GM12878 (cell line): ENCODE results near the gene TMEM198. TPM values are rescaled to one million over a fixed set of nuclear protein-coding genes. Genes with fewer than 3 reads are reported as not detected.

ENCODE experiments used
- ATAC-seq: fragments of 200-7000 bp; cut with Tn5 transposase; 3 replicates; pipeline ENCODE4 v1.9.1; 2020; ENCODE audit warnings: mild to moderate bottlenecking, moderate library complexity
- BruUV-seq: library from RNA; stranded (reverse); fragments of 400-500 nt; replicated peaks from 2 replicates; lab custom pipeline; 2021; lab: Mats Ljungman, UMichigan
- CTCF ChIA-PET: fragments of 300-600 bp; sonication (Branson Sonifier 250); formaldehyde crosslinking; extraction: SDS; loops from one replicate; lab custom pipeline; 2021; ENCODE audit warnings: inconsistent platforms; lab: Yijun Ruan, JAX
- POLR2A ChIA-PET: fragments of 350-600 bp; formaldehyde crosslinking; extraction: SDS; loops from one replicate; lab custom pipeline; 2021; ENCODE audit warnings: inconsistent platforms; lab: Charles Lee
- RAD21 ChIA-PET: fragments of 300-600 bp; sonication (Branson Sonifier 250); formaldehyde crosslinking; loops from one replicate; lab custom pipeline; 2023; ENCODE audit warnings: antibody characterized with exemption; ENCODE audit not compliant: unreplicated experiment; lab: Charles Lee
- SMC1A ChIA-PET: fragments of 300-600 bp; sonication (Branson Sonifier 250); formaldehyde crosslinking; loops from one replicate; lab custom pipeline; 2023; ENCODE audit not compliant: unreplicated experiment, uncharacterized antibody; lab: Charles Lee
- DNase-seq: peaks from one replicate; pipeline ENCODE4 v3.0.0-alpha.2; 2011; ENCODE audit warnings: low read depth, low spot score
- FAIRE-seq: peaks from 3 replicates; lab custom pipeline; 2011; peaks lifted over from hg19 to GRCh38; lab: Jason Lieb, UNC
- H2AFZ ChIP-seq: 2 replicates; pipeline ENCODE4 v1.6.0; 2011; ENCODE audit warnings: low read depth, low read length, control low read depth; ENCODE audit not compliant: control insufficient read depth
- H3K27ac ChIP-seq: 2 replicates; pipeline ENCODE4 v1.5.1; 2011; ENCODE audit warnings: control low read depth; ENCODE audit not compliant: control insufficient read depth, insufficient read depth
- H3K27me3 ChIP-seq, 2 experiments: replicated peaks in 1 of 2; 2 replicates each; pipeline versions ENCODE4 v1.6.0 to v1.6.1; 2011; ENCODE audit warnings: low read length in 1 of 2; ENCODE audit not compliant: control insufficient read depth in 2 of 2, insufficient read depth in 2 of 2
- H3K36me3 ChIP-seq, 2 experiments: 2 replicates each; pipeline ENCODE4 v1.5.1; 2011; ENCODE audit warnings: low read length in 1 of 2; ENCODE audit not compliant: control insufficient read depth in 2 of 2, insufficient read depth in 2 of 2
- H3K4me1 ChIP-seq: 2 replicates; pipeline ENCODE4 v1.6.1; 2011; ENCODE audit warnings: mild to moderate bottlenecking, low read length, moderate library complexity, mixed read lengths; ENCODE audit not compliant: control insufficient read depth, insufficient read depth
- H3K4me2 ChIP-seq: 2 replicates; pipeline ENCODE4 v1.6.0; 2011; ENCODE audit warnings: control low read depth; ENCODE audit not compliant: control insufficient read depth, insufficient read depth
- H3K4me3 ChIP-seq: fragments of 200-600 bp; sonication (generic); 2 replicates; pipeline ENCODE4 v1.5.1; 2016
- H3K79me2 ChIP-seq: 2 replicates; pipeline ENCODE4 v1.6.0; 2011; ENCODE audit warnings: low read length; ENCODE audit not compliant: control insufficient read depth, insufficient read depth
- H3K9ac ChIP-seq: 2 replicates; pipeline ENCODE4 v1.8.0; 2011; ENCODE audit warnings: low read length, control low read depth, mixed read lengths; ENCODE audit not compliant: control insufficient read depth, insufficient read depth
- H3K9me3 ChIP-seq: replicated peaks from 3 replicates; pipeline ENCODE4 v1.5.1; 2011; ENCODE audit warnings: mild to moderate bottlenecking, low read length; ENCODE audit not compliant: control insufficient read depth, insufficient read depth
- H4K20me1 ChIP-seq: 2 replicates; pipeline ENCODE4 v1.6.0; 2011; ENCODE audit not compliant: control insufficient read depth, insufficient read depth
- IKZF2 ChIP-seq, 2 experiments: fragments of 450-650 bp; IDR thresholded peaks; 2 replicates each; pipeline ENCODE4 v1.6.1; 2017; ENCODE audit warnings: mild to moderate bottlenecking in 2 of 2, moderate library complexity in 2 of 2
- MTA2 ChIP-seq: fragments of 450-650 bp; IDR thresholded peaks from 2 replicates; pipeline ENCODE4 v1.6.1; 2016; ENCODE audit warnings: low read depth, mild to moderate bottlenecking, moderate library complexity
- RUNX3 ChIP-seq: IDR thresholded peaks from 2 replicates; pipeline ENCODE4 v1.6.1; 2012; ENCODE audit warnings: low read length, inconsistent platforms
- SP1 ChIP-seq: IDR thresholded peaks from one replicate; pipeline ENCODE4 v1.6.1; 2011; ENCODE audit warnings: low read depth, low read length
- STAT3 ChIP-seq: IDR thresholded peaks from 2 replicates; pipeline ENCODE4 v1.6.1; 2011; ENCODE audit warnings: low read depth, low read length, improper control_type of control experiment
- WGBS: methylation state at CpG from one replicate; pipeline ENCODE4 v1.1.6; 2016; ENCODE audit warnings: low lambda C conversion rate; ENCODE audit not compliant: insufficient replicate concordance, insufficient coverage; ENCODE audit errors: missing lambda C conversion rate; 5-methylcytosine and 5-hydroxymethylcytosine counted together
- in situ Hi-C: fragments of 300-500 bp; cut with MboI; formaldehyde crosslinking; loops from 9 replicates; pipeline ENCODE4 v1.14.3; 2018; ENCODE audit warnings: mixed read lengths
- intact Hi-C: fragments of 100-400 bp; cut with micrococcal nuclease; formaldehyde crosslinking; loops from one replicate; pipeline ENCODE4 v1.14.2; 2022; ENCODE audit not compliant: unreplicated experiment
- polyA plus RNA-seq, 11 experiments: library from polyadenylated mRNA; depleted of rRNA in 4 of 11; unstranded in 6 of 11; stranded (reverse) in 5 of 11; fragments of >200 nt; fragmentation: Nextera tagmentation in 4 of 11; fragmentation: Illumina TruSeq in 1 of 11; extraction: Ambion mirVana in 4 of 11; extraction: Trizol in 1 of 11; gene quantifications; 1 replicate in 1 of 11; 2 replicates in 10 of 11; pipeline versions ENCODE4 v1.2.1 to v1.2.3, GENCODE V29; 2011 to 2016; ENCODE audit warnings: inconsistent platforms in 2 of 11, missing spikeins in 2 of 11, low read depth in 1 of 11
- total RNA-seq, 4 experiments: library from RNA; depleted of rRNA in 3 of 4; stranded (reverse); fragments of >200 nt in 3 of 4; fragmentation: Illumina TruSeq in 1 of 4; extraction: Trizol in 1 of 4; gene quantifications; 2 replicates each; pipeline versions ENCODE4 v1.2.1 to v1.2.3, GENCODE V29; 2013 to 2021
- TF ChIP-seq, protein P1 (sequence below): fragments of 450-650 bp; IDR thresholded peaks from 2 replicates; pipeline ENCODE4 v1.6.1; 2017; ENCODE audit warnings: low read depth, mild to moderate bottlenecking, moderate library complexity

TMEM198 gene
- total and polyA plus RNA-seq, 10 of the 15 experiments (the other 5 are each of a cell fraction or from before 2014, with no cell fraction given): 0.16 to 1.2 (median 0.65) TPM; not detected in 2

- Histone ChIP-seq H3K9me3 (no peaks in the 10 kb centered on the region), H3K4me3 (no peak overlapping the region), H2AFZ (no peak overlapping the region), H3K9ac (no peak overlapping the region), H3K36me3 (no peaks in the 10 kb centered on the region), H3K27ac (no peak overlapping the region), H3K4me1 (no peaks in the 10 kb centered on the region), H3K4me2 (no peak overlapping the region), H3K27me3 (peaks cover 16 to 19% of the 10 kb centered on the region in 2 experiments), H4K20me1 (no peaks in the 10 kb centered on the region; the same call in 1 of the 2 replicates), H3K79me2 (no peaks in the 10 kb centered on the region)
- no TSS peak for BruUV-seq
- RAD21 ChIA-PET: interaction anchor here (0.8 to 1.5 kb wide), 3 partner anchors 12 to 124 kb away, joined by 3 to 7 read pairs (median 4); a partner anchor contains a TSS
- FAIRE-seq (no peak), ATAC-seq (no peak), DNase-seq (no peak)
- in situ Hi-C loops (no loop called here), intact Hi-C loops (no loop called here)
- 16% methylated on average over 5 of the region's 6 CpGs for WGBS
- SMC1A ChIA-PET: interaction anchor here (1.8 to 3.6 kb wide), 2 partner anchors 28 to 35 kb away, joined by 3 to 22 read pairs; partner anchors contain the start of gene GMPPA
- TF ChIP-seq RUNX3 (no peak), SP1 (no peak), STAT3 (no peak), IKZF2 (IDR thresholded peaks at IDR 0.05) (no peak), MTA2 (no peak)
- TF ChIP-seq, protein P1, sequence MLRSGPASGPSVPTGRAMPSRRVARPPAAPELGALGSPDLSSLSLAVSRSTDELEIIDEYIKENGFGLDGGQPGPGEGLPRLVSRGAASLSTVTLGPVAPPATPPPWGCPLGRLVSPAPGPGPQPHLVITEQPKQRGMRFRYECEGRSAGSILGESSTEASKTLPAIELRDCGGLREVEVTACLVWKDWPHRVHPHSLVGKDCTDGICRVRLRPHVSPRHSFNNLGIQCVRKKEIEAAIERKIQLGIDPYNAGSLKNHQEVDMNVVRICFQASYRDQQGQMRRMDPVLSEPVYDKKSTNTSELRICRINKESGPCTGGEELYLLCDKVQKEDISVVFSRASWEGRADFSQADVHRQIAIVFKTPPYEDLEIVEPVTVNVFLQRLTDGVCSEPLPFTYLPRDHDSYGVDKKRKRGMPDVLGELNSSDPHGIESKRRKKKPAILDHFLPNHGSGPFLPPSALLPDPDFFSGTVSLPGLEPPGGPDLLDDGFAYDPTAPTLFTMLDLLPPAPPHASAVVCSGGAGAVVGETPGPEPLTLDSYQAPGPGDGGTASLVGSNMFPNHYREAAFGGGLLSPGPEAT: no peak
- POLR2A ChIA-PET: no interaction called here
- CTCF ChIA-PET: interaction anchor here (1.0 to 10.8 kb wide), 7 partner anchors 8 to 124 kb away, joined by 3 to 224 read pairs (median 9); partner anchors contain the start of gene GMPPA
Measured at GRCh38 chr2:219527076-219527394, 16.8 kb upstream of the TMEM198 start.
